ENCODE measurements around the gene DNAH3.

The DNAH3 gene

DNA sequence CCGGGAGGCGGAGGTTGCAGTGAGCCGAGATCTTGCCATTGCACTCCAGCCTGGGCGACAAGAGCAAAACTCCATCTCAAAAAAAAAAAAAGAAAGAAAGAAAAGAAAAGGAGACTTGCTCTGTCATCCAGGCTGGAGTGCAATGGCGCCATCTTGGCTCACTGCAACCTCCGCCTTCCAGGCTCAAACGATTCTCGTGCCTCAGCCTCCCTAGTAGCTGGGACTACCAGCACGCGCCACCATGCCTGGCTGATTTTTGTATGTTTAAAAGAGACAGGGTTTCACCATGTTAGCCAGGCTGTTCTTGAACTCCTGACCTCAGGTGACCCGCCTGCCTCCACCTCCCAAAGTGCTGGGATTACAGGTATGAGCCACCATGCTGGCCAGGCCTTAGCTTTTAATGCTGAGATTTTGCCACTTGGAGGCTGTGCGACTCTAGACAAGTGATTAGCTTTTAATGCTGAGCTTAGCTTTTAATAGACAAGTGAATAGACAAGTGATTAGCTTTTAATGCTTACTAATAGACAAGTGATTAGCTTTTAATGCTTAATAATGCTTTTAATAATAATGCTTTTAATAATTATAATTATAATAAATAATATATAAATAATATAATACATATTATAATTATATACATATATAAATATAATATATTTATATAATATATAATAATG is 17.4 kb upstream of the DNAH3 start:
- TF ChIP-seq, protein P1, sequence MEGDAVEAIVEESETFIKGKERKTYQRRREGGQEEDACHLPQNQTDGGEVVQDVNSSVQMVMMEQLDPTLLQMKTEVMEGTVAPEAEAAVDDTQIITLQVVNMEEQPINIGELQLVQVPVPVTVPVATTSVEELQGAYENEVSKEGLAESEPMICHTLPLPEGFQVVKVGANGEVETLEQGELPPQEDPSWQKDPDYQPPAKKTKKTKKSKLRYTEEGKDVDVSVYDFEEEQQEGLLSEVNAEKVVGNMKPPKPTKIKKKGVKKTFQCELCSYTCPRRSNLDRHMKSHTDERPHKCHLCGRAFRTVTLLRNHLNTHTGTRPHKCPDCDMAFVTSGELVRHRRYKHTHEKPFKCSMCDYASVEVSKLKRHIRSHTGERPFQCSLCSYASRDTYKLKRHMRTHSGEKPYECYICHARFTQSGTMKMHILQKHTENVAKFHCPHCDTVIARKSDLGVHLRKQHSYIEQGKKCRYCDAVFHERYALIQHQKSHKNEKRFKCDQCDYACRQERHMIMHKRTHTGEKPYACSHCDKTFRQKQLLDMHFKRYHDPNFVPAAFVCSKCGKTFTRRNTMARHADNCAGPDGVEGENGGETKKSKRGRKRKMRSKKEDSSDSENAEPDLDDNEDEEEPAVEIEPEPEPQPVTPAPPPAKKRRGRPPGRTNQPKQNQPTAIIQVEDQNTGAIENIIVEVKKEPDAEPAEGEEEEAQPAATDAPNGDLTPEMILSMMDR (IDR thresholded peaks at IDR 0.05; ENCODE audit: control insufficient read depth, extremely low read depth, insufficient read depth), result no peak
- no peak for DNase-seq (ENCODE audit: low read depth)
- no peak overlapping the region for H3K4me3 ChIP-seq (ENCODE audit: low read depth, low read length)

DNA sequence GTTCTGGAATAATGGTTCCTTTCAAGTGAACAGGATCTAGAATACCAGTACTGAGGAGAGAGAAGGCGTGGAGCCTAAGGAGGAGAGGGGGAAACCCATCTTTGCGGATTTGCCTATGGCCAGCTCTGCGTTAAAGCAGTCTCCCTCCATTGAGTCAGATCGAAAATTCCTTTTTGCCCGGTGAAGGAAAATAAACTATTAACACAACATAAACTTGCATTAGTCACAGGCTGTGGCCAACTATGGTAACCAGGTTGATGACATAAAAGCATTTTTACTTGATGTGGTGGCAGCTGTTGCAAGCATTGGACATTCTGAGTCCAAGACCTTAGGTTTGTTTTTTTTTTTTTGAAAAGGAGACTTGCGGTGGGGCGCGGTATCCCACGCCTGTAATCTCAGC is 16.7 kb upstream of the DNAH3 start:
- no peak overlapping the region for H3K4me3 ChIP-seq (ENCODE audit: low read depth, low read length)
- TF ChIP-seq, protein P1 (IDR thresholded peaks at IDR 0.05; ENCODE audit: control insufficient read depth, extremely low read depth, insufficient read depth), result no peak
- no peak for DNase-seq (ENCODE audit: low read depth)

DNA sequence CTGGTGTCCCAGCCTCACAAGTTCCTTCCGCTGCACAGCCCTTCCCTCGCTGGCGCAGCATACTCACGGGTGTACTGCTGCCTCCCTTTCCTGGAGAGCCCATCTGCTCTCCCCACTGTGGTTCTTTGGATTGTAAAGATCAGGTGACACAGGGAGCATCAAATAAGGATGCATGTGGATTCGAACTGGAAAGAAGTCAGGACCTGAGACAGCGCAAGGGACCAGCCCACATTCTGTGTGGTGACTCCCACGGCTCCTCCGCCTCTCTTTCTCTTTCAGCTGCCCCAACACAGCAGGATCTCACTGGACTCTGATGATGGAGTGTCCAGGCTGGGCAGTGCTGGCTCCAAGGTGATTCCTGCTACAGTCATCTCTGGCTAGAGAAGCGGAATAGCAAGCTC is 15.9 kb upstream of the DNAH3 start:
- no peak for DNase-seq (ENCODE audit: low read depth)
- no peak overlapping the region for H3K4me3 ChIP-seq (ENCODE audit: low read depth, low read length)
- TF ChIP-seq, protein P1 (IDR thresholded peaks at IDR 0.05; ENCODE audit: control insufficient read depth, extremely low read depth, insufficient read depth), result no peak

DNA sequence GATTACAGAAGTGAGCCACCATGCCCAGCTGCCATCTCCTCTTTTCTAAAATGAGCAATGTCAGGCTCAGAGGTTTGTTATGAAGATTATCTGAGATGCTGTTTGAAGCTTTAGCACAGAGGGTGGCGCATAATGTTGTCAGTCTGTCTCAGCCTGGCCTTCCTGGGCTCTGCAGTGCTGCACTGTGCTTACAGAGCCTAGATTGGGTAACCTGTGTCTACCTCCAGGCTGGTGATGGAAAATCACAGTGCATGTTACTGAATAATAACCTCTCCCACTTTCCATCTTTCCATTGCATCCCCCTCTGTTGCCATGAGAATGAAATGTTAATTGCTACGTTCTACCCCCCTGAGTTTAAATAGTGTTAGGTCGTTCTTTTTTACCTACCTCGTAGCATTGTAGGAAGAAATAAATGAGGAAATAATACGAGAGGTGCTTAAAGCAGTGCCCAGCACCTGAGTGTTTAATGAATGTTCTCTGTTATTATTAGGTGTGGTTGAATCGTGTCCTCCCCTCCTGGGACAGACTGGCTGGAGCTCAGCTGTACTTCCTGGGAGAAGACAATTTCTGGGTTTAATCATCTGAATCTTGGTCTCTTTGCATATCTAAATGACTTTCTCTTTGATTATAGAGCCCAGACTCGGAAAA is 14.0 kb upstream of the DNAH3 start:
- TF ChIP-seq, protein P1 (IDR thresholded peaks at IDR 0.05; ENCODE audit: control insufficient read depth, extremely low read depth, insufficient read depth), result no peak
- H3K4me3 ChIP-seq (ENCODE audit: low read depth, low read length), result no peak overlapping the region
- no peak for DNase-seq (ENCODE audit: low read depth)

DNA sequence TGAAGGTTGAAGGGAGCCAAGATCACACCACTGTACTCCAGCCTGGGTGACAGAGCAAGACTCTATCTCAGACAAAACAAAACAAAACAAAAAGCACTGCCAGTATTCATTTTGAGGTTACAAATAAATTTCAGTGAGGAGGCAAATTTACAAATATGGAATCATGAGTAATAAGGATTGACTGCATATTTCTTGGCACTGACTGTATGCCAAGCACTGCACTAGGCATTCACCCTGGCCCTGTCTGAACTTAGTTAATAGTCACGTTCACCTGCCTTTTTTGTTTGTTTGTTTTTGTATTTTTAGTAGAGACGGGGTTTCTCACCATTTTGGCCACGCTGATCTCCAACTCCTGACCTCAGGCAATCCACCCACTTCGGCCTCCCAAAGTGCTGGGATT is 12.9 kb upstream of the DNAH3 start:
- no peak for DNase-seq (ENCODE audit: low read depth)
- TF ChIP-seq, protein P1 (IDR thresholded peaks at IDR 0.05; ENCODE audit: control insufficient read depth, extremely low read depth, insufficient read depth), result no peak
- H3K4me3 ChIP-seq (ENCODE audit: low read depth, low read length), result no peak overlapping the region

DNA sequence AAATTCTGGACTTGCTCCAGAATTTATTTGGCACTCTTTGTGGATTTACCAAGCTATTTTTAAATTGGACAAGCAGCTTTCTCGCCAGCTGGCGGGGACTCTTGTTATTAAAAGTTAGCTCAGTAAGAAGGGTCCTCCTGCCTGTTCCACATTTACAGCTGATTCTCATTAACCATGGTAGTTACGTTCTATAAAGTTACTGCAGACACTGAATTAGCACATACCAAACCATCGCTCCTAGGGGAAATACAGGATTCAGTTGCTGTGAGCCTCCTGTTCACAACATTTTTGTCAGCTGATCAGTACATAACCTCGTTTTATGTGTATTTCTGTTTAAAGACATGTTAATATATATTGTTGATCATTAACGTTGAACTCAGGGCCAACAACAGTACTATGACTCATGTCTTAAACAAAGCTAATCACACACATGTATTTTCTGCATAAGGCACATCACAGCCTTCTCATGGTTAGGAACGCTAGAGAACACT is 12.1 kb upstream of the DNAH3 start:
- peak; percentile 73 for DNase-seq (ENCODE audit: low read depth)
- no peak overlapping the region for H3K4me3 ChIP-seq (ENCODE audit: low read depth, low read length)

More for the DNA sequence above, 12.1 kb upstream of the DNAH3 start:
- TF ChIP-seq, protein P1 (IDR thresholded peaks at IDR 0.05; ENCODE audit: control insufficient read depth, extremely low read depth, insufficient read depth), result no peak
